ENCODE measurements around the gene EEF1AKMT2.

EEF1AKMT2 gene

DNA sequence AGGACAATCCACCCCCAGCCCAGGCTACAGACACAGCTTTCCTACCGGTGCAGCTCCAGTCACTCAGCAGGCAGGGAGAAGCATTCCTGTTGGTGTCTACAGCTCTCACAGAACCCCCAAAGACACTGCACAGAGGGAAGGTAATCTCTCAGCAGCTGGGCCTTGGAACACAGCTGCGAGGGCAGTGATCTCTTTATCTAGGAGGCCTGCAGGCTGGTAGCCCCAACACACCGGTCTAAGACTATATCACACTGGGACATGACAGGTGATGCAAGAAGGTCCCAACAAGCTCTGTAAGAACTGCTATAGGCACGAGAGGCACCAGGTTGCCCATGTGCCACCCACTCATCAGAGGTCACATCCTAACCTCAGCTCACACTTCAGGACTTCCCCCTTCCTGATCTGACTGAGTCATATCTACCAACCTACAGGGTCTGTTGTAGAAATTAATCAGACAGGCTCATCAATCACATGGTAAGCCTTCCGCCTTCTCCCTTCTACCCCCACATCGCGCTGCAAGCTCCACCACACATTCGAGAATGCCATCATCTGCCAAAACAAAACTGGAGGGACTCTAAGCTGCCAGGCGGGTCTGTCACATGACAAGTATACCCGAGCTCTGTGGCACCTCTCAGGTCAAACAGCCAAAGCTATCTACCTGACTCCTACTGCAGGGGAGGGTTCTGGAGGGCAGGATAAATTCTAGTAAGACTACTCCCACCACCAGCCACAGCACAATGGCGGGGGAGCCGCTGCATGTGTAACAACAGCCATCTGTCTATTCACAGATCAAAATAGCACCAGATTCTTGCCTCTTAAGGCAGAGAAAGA, 73.6 kb downstream of the EEF1AKMT2 start:
- DNase-seq = peak; percentile 84

DNA sequence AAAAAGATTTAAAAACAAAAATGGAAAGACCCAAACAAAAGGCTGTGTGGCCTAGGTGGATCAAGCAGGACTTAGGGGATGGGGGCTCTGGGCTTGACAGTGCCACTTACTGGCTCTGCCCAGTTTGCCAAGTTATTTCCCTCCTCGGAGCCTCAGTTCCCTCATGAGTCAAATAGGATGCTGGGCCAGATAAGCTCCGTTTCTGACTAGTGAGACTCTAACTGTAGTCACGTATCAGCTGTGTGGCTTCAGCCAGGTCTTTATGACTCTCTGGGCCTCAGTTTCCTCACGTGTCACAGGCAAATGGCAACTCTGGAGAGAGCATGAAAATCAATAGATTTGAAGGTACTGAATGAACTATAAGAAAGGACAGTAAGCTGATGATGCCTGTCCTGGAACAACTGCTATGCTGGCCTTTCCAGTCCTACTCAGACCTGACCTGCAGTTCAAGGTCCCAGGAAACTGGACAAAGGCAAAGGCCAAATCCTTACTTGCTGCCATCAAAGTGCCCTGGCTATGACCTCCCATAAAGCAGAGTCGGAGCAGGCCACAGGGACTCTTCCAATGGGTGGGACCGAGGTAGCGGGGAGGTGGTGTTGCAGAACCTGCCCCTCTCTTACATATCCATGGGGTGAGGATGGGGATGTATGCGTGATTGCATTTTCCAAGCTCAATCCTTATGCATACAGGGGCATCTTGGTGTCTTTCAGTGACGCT, 74.5 kb downstream of the EEF1AKMT2 start:
- DNase-seq = no peak

DNA sequence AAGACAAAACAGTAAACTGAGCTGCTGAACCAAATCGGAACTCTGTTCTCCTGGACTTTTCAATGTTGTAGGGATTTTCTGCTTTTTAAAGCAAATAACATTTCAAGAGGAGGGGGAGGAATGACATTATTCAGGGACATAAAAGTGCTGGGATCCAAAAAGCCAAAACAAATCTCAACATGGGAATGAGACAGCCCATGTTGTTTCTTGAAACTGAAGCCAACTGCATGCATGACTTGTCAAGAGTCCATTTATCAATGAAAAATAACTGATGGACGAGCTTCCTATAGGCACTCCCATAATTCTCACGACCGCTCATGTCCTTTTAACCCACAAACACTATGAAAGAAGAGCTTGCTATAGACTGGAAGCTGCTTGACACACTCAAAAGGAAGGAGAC, 75.3 kb downstream of the EEF1AKMT2 start:
- DNase-seq = no peak

GRCh38 chr10:124715439-124715838, 76.2 kb downstream of the EEF1AKMT2 start:
- peak; percentile 42 for DNase-seq

- no peak for DNase-seq
These were observed 77.9 kb downstream of the EEF1AKMT2 start for GRCh38 chr10:124713679-124714255.

DNA sequence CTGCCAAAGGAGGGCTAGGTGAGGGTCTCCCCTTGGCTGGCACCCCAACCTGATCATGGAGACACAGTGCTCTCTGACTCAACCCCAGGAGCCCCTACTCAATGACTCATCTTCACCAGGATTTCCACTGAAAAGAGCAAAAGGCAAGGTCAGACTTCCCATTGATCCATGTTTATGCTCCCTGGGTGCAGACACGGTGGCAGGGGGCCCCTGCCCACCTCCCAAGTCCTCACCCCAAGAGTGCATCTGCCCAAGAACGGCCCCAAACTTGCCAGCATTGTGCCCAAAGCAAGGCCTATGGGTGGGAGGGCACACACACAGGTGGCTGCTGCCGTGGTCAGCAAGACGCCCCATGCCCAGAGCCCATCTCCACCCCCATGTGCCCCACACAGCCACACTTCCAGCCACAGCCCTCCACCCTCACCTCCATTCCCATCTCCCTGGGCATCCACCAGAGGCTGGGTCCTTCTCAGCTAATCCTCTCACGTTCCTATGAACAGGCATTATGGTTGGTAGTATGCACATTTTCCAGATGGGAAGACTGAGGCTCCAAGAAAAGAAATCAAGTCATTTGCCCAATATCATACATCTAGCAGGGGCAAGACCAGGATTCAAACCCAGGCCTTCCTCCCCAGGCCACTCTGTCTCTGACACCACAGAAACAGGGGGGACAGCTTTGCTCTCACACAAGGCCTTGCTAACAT, 78.8 kb downstream of the EEF1AKMT2 start:
- no peak for DNase-seq

GRCh38 chr10:124711145-124711544, 80.5 kb downstream of the EEF1AKMT2 start:
- DNase-seq = no peak

DNA sequence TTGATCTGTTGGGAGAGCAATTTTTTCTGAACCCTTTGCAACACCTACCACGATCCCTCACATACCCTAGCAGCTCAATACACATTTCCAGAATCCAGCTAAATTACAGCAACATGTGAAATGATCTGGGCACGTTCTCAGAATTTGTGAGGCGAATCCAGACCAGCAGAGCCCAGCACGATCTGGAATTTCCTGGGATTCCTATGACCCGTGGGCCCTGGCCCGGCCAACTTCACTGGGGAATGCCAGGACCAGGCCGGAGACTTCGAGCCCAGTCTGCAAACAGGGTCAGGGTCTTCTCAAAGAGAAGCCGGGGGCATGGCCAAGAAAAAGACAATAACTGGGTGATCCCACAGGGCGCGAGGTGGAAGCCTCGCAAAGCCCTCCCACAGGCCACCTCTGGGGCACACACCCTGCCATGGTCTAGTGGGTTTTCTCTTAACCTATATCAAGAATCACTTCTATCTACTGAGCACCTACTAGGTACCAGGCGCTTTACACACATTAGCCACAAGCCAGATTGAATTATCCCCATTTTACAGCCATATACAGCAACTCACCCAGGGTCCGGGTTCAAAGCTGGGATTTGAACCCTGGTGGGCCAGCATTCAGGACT, 81.3 kb downstream of the EEF1AKMT2 start:
- DNase-seq = no peak

DNA sequence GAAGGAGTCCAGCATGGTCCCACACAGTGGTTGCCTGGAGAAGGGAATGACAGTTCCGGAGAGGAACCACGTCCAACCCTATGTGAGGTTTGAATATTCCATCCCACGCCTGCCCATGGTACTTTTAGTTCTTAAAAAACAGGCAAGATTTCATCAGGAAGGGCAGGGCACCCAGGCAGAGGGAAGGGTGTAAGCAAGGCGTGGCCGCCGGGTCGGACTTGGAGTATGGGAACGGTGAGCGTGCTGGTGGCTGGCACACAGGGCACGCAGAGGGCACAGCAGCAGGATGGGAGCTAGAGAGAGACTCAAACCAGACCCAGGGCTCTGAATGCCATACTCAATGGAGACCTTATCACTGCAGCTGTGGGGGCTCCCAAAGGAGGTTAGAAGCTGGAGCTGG, 81.8 kb downstream of the EEF1AKMT2 start:
- DNase-seq = no peak

GRCh38 chr10:124708922-124709520, 82.7 kb downstream of the EEF1AKMT2 start:
- no peak for DNase-seq

GRCh38 chr10:124708246-124708779, 83.4 kb downstream of the EEF1AKMT2 start:
- no peak for DNase-seq

Measured in CD4-positive, alpha-beta T cell treated with Interleukin-6 for 4 hours (primary cell).